ENCODE measurements around the gene CHST6.
"Not testable (repeated sequence)": the region's sequence is repeated elsewhere in the genome, so short reads cannot be mapped to it uniquely, and the experiment has no call there.

CHST6 gene

GRCh38 chr16:75506107-75506506 lies 10.9 kb upstream of the CHST6 start:
- no peaks in the 10 kb centered on the region for H3K4me1 ChIP-seq (ENCODE audit: control insufficient read depth in 2 of 2, insufficient read depth in 2 of 2, low read length in 2 of 2)
- H3K9ac ChIP-seq (ENCODE audit: low read depth in 1 of 2, low read length in 2 of 2): no peak overlapping the region
- H3K9me3 ChIP-seq (ENCODE audit: control insufficient read depth in 2 of 2, low read length in 2 of 2): no peaks in the 10 kb centered on the region
- no peaks in the 10 kb centered on the region for H3K27me3 ChIP-seq (ENCODE audit: control insufficient read depth in 2 of 2, insufficient read depth in 2 of 2, low read length in 2 of 2)
- H3K4me3 ChIP-seq (ENCODE audit: low read length in 2 of 2): no peak overlapping the region
- H3K36me3 ChIP-seq (ENCODE audit: control insufficient read depth in 2 of 2, insufficient read depth in 2 of 2, low read length in 2 of 2): peaks cover 0 to 16% of the 10 kb centered on the region in 2 donors
- no peak overlapping the region for H3K27ac ChIP-seq (ENCODE audit: low read depth in 2 of 2, low read length in 2 of 2)

- no peak overlapping the region for H3K4me3 ChIP-seq (ENCODE audit: low read length in 2 of 2)
- H3K9ac ChIP-seq (ENCODE audit: low read depth in 1 of 2, low read length in 2 of 2): no peak overlapping the region
- H3K27me3 ChIP-seq (ENCODE audit: control insufficient read depth in 2 of 2, insufficient read depth in 2 of 2, low read length in 2 of 2): no peaks in the 10 kb centered on the region
- H3K27ac ChIP-seq (ENCODE audit: low read depth in 2 of 2, low read length in 2 of 2): no peak overlapping the region
- no peaks in the 10 kb centered on the region for H3K4me1 ChIP-seq (ENCODE audit: control insufficient read depth in 2 of 2, insufficient read depth in 2 of 2, low read length in 2 of 2)
- H3K36me3 ChIP-seq (ENCODE audit: control insufficient read depth in 2 of 2, insufficient read depth in 2 of 2, low read length in 2 of 2): peaks cover 0 to 13% of the 10 kb centered on the region in 2 donors
- no peaks in the 10 kb centered on the region for H3K9me3 ChIP-seq (ENCODE audit: control insufficient read depth in 2 of 2, low read length in 2 of 2)
These were observed 8.6 kb upstream of the CHST6 start for GRCh38 chr16:75503801-75504200.

DNA sequence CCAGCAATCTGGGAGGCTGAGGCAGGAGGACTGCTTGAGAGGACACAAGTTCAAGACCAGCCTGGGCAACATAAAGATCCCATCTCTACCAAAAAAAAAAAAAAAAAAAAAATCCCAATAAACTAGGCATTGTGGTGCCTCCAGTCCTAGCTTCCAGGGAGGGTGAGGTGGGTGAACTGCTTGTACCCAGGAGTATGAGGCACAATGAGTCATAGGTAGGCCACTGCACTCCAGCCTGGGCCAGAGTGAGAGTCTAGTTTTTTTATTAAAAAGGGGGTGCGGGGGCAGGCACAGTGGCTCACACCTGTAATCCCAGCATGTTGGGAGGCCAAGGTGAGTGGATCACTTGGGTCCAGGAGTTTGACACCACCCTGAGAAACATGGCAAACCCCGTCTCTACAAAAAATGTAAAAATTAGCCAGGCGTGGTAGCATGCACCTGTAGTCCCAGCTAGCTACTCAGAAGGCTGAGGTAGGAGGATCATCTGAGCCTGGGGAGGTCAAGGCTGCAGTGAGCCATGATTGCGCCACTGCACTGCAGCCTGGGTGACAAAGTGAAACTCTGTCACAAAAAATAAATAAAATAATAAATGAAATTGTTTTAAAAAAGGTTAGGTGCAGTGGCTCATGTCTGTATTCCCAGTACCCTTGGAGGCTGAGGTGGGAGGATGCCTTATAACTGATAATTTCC lies 7.8 kb upstream of the CHST6 start:
- Histone ChIP-seq H3K9ac (ENCODE audit: low read depth in 1 of 2, low read length in 2 of 2) (no peak overlapping the region), H3K9me3 (ENCODE audit: control insufficient read depth in 2 of 2, low read length in 2 of 2) (no peaks in the 10 kb centered on the region), H3K27ac (ENCODE audit: low read depth in 2 of 2, low read length in 2 of 2) (no peak overlapping the region)

GRCh38 chr16:75501820-75502219 lies 6.6 kb upstream of the CHST6 start:
- not testable (repeated sequence) for H3K9ac ChIP-seq (ENCODE audit: low read depth in 1 of 2, low read length in 2 of 2); H3K27me3 ChIP-seq (ENCODE audit: control insufficient read depth in 2 of 2, insufficient read depth in 2 of 2, low read length in 2 of 2); H3K27ac ChIP-seq (ENCODE audit: low read depth in 2 of 2, low read length in 2 of 2); H3K4me1 ChIP-seq (ENCODE audit: control insufficient read depth in 2 of 2, insufficient read depth in 2 of 2, low read length in 2 of 2); H3K9me3 ChIP-seq (ENCODE audit: control insufficient read depth in 2 of 2, low read length in 2 of 2); H3K4me3 ChIP-seq (ENCODE audit: low read length in 2 of 2)
- H3K36me3 ChIP-seq (ENCODE audit: control insufficient read depth in 2 of 2, insufficient read depth in 2 of 2, low read length in 2 of 2): peaks cover 0 to 13% of the 10 kb centered on the region in 2 donors

More for the DNA sequence above, 7.8 kb upstream of the CHST6 start:
- Histone ChIP-seq H3K36me3 (ENCODE audit: control insufficient read depth in 2 of 2, insufficient read depth in 2 of 2, low read length in 2 of 2) (peaks cover 0 to 13% of the 10 kb centered on the region in 2 donors), H3K4me3 (ENCODE audit: low read length in 2 of 2) (no peak overlapping the region), H3K4me1 (ENCODE audit: control insufficient read depth in 2 of 2, insufficient read depth in 2 of 2, low read length in 2 of 2) (no peaks in the 10 kb centered on the region), H3K27me3 (ENCODE audit: control insufficient read depth in 2 of 2, insufficient read depth in 2 of 2, low read length in 2 of 2) (no peaks in the 10 kb centered on the region)

GRCh38 chr16:75501359-75501758 lies 6.1 kb upstream of the CHST6 start:
- H3K9ac ChIP-seq (ENCODE audit: low read depth in 1 of 2, low read length in 2 of 2): no peak overlapping the region
- no peak overlapping the region for H3K27ac ChIP-seq (ENCODE audit: low read depth in 2 of 2, low read length in 2 of 2)
- H3K4me3 ChIP-seq (ENCODE audit: low read length in 2 of 2): no peak overlapping the region

DNA sequence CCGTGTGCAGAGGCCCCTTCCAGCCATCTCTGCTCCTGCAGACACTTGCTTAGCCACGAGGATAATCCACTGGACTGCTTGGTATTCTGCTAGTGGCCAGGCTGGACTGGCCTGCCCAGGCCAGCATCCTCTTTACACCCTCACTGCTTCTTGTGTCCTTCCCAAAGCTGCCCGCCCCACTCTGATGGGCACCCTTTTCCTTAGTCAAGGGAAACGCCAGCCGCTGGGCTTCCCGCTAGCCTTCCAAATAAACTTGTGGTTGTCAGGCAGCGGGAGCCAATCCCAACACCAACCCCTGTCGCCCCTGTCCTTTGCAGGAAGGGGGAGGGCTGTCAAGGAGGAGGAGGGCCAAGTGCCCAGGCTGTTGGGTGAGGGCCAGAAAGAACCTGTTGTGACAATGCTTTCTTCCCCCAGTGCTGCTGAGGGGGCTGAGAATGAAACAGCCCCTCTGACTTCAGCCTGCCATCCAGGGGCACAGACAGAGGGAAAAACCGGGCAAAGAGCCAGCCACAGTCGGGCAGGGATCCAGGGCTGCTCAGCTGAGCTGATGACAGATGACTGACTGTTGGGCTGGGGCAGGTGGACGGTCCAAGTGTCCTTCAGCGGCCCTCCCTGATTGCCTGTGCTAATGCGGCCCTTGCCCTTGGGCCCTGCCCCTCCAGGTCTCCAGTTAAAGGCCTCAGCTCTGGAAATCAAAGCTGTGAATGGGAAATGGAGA lies 3.5 kb upstream of the CHST6 start:
- H3K27me3 ChIP-seq (ENCODE audit: control insufficient read depth in 2 of 2, insufficient read depth in 2 of 2, low read length in 2 of 2); H3K36me3 ChIP-seq (ENCODE audit: control insufficient read depth in 2 of 2, insufficient read depth in 2 of 2, low read length in 2 of 2); H3K4me3 ChIP-seq (ENCODE audit: low read length in 2 of 2); H3K27ac ChIP-seq (ENCODE audit: low read depth in 2 of 2, low read length in 2 of 2); H3K9me3 ChIP-seq (ENCODE audit: control insufficient read depth in 2 of 2, low read length in 2 of 2); H3K9ac ChIP-seq (ENCODE audit: low read depth in 1 of 2, low read length in 2 of 2); H3K4me1 ChIP-seq (ENCODE audit: control insufficient read depth in 2 of 2, insufficient read depth in 2 of 2, low read length in 2 of 2): not testable (repeated sequence)

More at GRCh38 chr16:75501359-75501758, 6.1 kb upstream of the CHST6 start:
- Histone ChIP-seq H3K4me1 (ENCODE audit: control insufficient read depth in 2 of 2, insufficient read depth in 2 of 2, low read length in 2 of 2) (no peaks in the 10 kb centered on the region), H3K9me3 (ENCODE audit: control insufficient read depth in 2 of 2, low read length in 2 of 2) (no peaks in the 10 kb centered on the region), H3K27me3 (ENCODE audit: control insufficient read depth in 2 of 2, insufficient read depth in 2 of 2, low read length in 2 of 2) (no peaks in the 10 kb centered on the region), H3K36me3 (ENCODE audit: control insufficient read depth in 2 of 2, insufficient read depth in 2 of 2, low read length in 2 of 2) (peaks cover 0 to 13% of the 10 kb centered on the region in 2 donors)

GRCh38 chr16:75497558-75497957 lies 2.3 kb upstream of the CHST6 start:
- H3K36me3 ChIP-seq (ENCODE audit: control insufficient read depth in 2 of 2, insufficient read depth in 2 of 2, low read length in 2 of 2): peaks cover 0 to 6% of the 10 kb centered on the region in 2 donors
- H3K4me3 ChIP-seq (ENCODE audit: low read length in 2 of 2): no peak overlapping the region
- H3K9me3 ChIP-seq (ENCODE audit: control insufficient read depth in 2 of 2, low read length in 2 of 2): no peaks in the 10 kb centered on the region
- peaks cover 0 to 4% of the 10 kb centered on the region in 2 donors for H3K4me1 ChIP-seq (ENCODE audit: control insufficient read depth in 2 of 2, insufficient read depth in 2 of 2, low read length in 2 of 2)
- peaks cover 5 to 8% of the 10 kb centered on the region in 2 donors for H3K27me3 ChIP-seq (ENCODE audit: control insufficient read depth in 2 of 2, insufficient read depth in 2 of 2, low read length in 2 of 2)
- H3K9ac ChIP-seq (ENCODE audit: low read depth in 1 of 2, low read length in 2 of 2): no peak overlapping the region
- no peak overlapping the region for H3K27ac ChIP-seq (ENCODE audit: low read depth in 2 of 2, low read length in 2 of 2)

DNA sequence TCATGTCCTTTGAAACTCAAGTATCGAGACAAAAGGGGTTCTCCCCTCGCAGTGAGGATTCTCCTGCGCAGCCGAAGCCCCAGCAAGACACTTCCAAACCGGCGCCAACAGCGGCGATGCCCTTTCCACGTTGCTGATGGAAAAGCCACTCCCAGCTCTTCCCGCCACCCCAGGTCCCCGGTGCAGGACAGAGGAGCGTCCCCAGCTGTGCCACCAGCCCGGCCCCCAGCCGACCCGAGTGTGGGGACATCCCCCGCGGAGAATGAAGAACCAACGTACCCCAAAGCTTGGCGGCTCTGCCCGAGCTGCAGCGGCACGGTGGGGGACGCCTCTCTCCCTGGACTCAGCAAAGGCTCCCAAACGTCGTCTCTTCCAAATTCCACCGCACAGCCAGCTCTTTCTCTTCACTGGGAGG lies 573 bp downstream of the CHST6 start:
- no peaks in the 10 kb centered on the region for H3K36me3 ChIP-seq (ENCODE audit: control insufficient read depth in 2 of 2, insufficient read depth in 2 of 2, low read length in 2 of 2)
- no peaks in the 10 kb centered on the region for H3K9me3 ChIP-seq (ENCODE audit: control insufficient read depth in 2 of 2, low read length in 2 of 2)
- H3K4me1 ChIP-seq (ENCODE audit: control insufficient read depth in 2 of 2, insufficient read depth in 2 of 2, low read length in 2 of 2): peaks cover 0 to 4% of the 10 kb centered on the region in 2 donors
- H3K9ac ChIP-seq (ENCODE audit: low read depth in 1 of 2, low read length in 2 of 2): peak overlapping the region; percentile 24 to 53
- no peak overlapping the region for H3K27ac ChIP-seq (ENCODE audit: low read depth in 2 of 2, low read length in 2 of 2)
- peaks cover 5 to 8% of the 10 kb centered on the region in 2 donors for H3K27me3 ChIP-seq (ENCODE audit: control insufficient read depth in 2 of 2, insufficient read depth in 2 of 2, low read length in 2 of 2)
- H3K4me3 ChIP-seq (ENCODE audit: low read length in 2 of 2): peak overlapping the region; percentile 37 to 54

GRCh38 chr16:75494184-75494583 lies 1.1 kb downstream of the CHST6 start:
- no peaks in the 10 kb centered on the region for H3K36me3 ChIP-seq (ENCODE audit: control insufficient read depth in 2 of 2, insufficient read depth in 2 of 2, low read length in 2 of 2)
- no peak overlapping the region for H3K4me3 ChIP-seq (ENCODE audit: low read length in 2 of 2)
- no peaks in the 10 kb centered on the region for H3K9me3 ChIP-seq (ENCODE audit: control insufficient read depth in 2 of 2, low read length in 2 of 2)
- H3K4me1 ChIP-seq (ENCODE audit: control insufficient read depth in 2 of 2, insufficient read depth in 2 of 2, low read length in 2 of 2): peaks cover 0 to 4% of the 10 kb centered on the region in 2 donors
- no peak overlapping the region for H3K9ac ChIP-seq (ENCODE audit: low read depth in 1 of 2, low read length in 2 of 2)
- no peak overlapping the region for H3K27ac ChIP-seq (ENCODE audit: low read depth in 2 of 2, low read length in 2 of 2)
- H3K27me3 ChIP-seq (ENCODE audit: control insufficient read depth in 2 of 2, insufficient read depth in 2 of 2, low read length in 2 of 2): peaks cover 5 to 8% of the 10 kb centered on the region in 2 donors

- no peak overlapping the region for H3K9ac ChIP-seq (ENCODE audit: low read depth in 1 of 2, low read length in 2 of 2)
- H3K36me3 ChIP-seq (ENCODE audit: control insufficient read depth in 2 of 2, insufficient read depth in 2 of 2, low read length in 2 of 2): no peaks in the 10 kb centered on the region
- no peak overlapping the region for H3K27ac ChIP-seq (ENCODE audit: low read depth in 2 of 2, low read length in 2 of 2)
- no peaks in the 10 kb centered on the region for H3K9me3 ChIP-seq (ENCODE audit: control insufficient read depth in 2 of 2, low read length in 2 of 2)
- H3K27me3 ChIP-seq (ENCODE audit: control insufficient read depth in 2 of 2, insufficient read depth in 2 of 2, low read length in 2 of 2): peaks cover 5 to 8% of the 10 kb centered on the region in 2 donors
- peaks cover 4 to 11% of the 10 kb centered on the region in 2 donors for H3K4me1 ChIP-seq (ENCODE audit: control insufficient read depth in 2 of 2, insufficient read depth in 2 of 2, low read length in 2 of 2)
- no peak overlapping the region for H3K4me3 ChIP-seq (ENCODE audit: low read length in 2 of 2)
These were observed 3.4 kb downstream of the CHST6 start for GRCh38 chr16:75491876-75492275.
